ENCODE measurements around the gene WTIP.
"Not testable (repeated sequence)": the region's sequence is repeated elsewhere in the genome, so short reads cannot be mapped to it uniquely, and the experiment has no call there.

Gene WTIP

GRCh38 chr19:34503531-34504272, 22.1 kb downstream of the WTIP start:
- no peak for DNase-seq (ENCODE audit: low spot score)

- DNase-seq (ENCODE audit: low spot score): no peak
These were observed 22.8 kb downstream of the WTIP start for GRCh38 chr19:34504273-34504808.

- DNase-seq (ENCODE audit: low spot score): no peak
These were observed 23.3 kb downstream of the WTIP start for GRCh38 chr19:34504809-34505291.

GRCh38 chr19:34505321-34506025, 23.9 kb downstream of the WTIP start:
- DNase-seq (ENCODE audit: low spot score): no peak

GRCh38 chr19:34506026-34506370, 24.4 kb downstream of the WTIP start:
- DNase-seq (ENCODE audit: low spot score): no peak

GRCh38 chr19:34507414-34508067, 26.0 kb downstream of the WTIP start:
- no peak for DNase-seq (ENCODE audit: low spot score)

GRCh38 chr19:34508540-34508939, 27.0 kb downstream of the WTIP start:
- DNase-seq (ENCODE audit: low spot score): no peak

- DNase-seq (ENCODE audit: low spot score): not testable (repeated sequence)
These were observed 29.3 kb downstream of the WTIP start for GRCh38 chr19:34510904-34511303.

GRCh38 chr19:34512254-34512822, 30.8 kb downstream of the WTIP start:
- DNase-seq (ENCODE audit: low spot score): no peak

- no peak for DNase-seq (ENCODE audit: low spot score)
These were observed 32.2 kb downstream of the WTIP start for GRCh38 chr19:34513767-34514166.

GRCh38 chr19:34519602-34520001, 38.0 kb downstream of the WTIP start:
- no peak for DNase-seq (ENCODE audit: low spot score)

- no peak for DNase-seq (ENCODE audit: low spot score)
These were observed 41.9 kb downstream of the WTIP start for GRCh38 chr19:34523408-34523807.

GRCh38 chr19:34525001-34525400, 43.4 kb downstream of the WTIP start:
- DNase-seq (ENCODE audit: low spot score): no peak

- DNase-seq (ENCODE audit: low spot score): no peak
These were observed 52.6 kb downstream of the WTIP start for GRCh38 chr19:34534206-34534605.

GRCh38 chr19:34539396-34539795, 57.8 kb downstream of the WTIP start:
- no peak for DNase-seq (ENCODE audit: low spot score)

- DNase-seq (ENCODE audit: low spot score): no peak
These were observed 59.4 kb downstream of the WTIP start for GRCh38 chr19:34540811-34541557.

- no peak for DNase-seq (ENCODE audit: low spot score)
These were observed 68.3 kb downstream of the WTIP start for GRCh38 chr19:34549833-34550232.

GRCh38 chr19:34555447-34555846, 73.9 kb downstream of the WTIP start:
- peak; percentile 35 for DNase-seq (ENCODE audit: low spot score)

GRCh38 chr19:34556488-34556887, 74.9 kb downstream of the WTIP start:
- peak; percentile 20 for DNase-seq (ENCODE audit: low spot score)

GRCh38 chr19:34559045-34559444, 77.5 kb downstream of the WTIP start:
- DNase-seq (ENCODE audit: low spot score): no peak

- DNase-seq (ENCODE audit: low spot score): no peak
These were observed 78.7 kb downstream of the WTIP start for GRCh38 chr19:34560229-34560628.
